HUES48 (cell line): ENCODE results near the gene IBA57.

ENCODE experiments used
- H3K27ac ChIP-seq: one replicate; pipeline ENCODE4 v1.7.0; 2013; ENCODE audit warnings: low read depth, low read length, inconsistent platforms
- H3K27me3 ChIP-seq: 2 replicates; pipeline ENCODE4 v1.6.1; 2013; ENCODE audit warnings: mild to moderate bottlenecking, low read length; ENCODE audit not compliant: control insufficient read depth, insufficient read depth
- H3K36me3 ChIP-seq: 2 replicates; pipeline ENCODE4 v1.6.1; 2013; ENCODE audit warnings: low read length; ENCODE audit not compliant: control insufficient read depth, insufficient read depth
- H3K4me1 ChIP-seq: 2 replicates; pipeline ENCODE4 v1.6.1; 2013; ENCODE audit warnings: mild to moderate bottlenecking, low read length; ENCODE audit not compliant: control insufficient read depth, insufficient read depth
- H3K4me3 ChIP-seq: 2 replicates; pipeline ENCODE4 v1.5.1; 2013; ENCODE audit warnings: mild to moderate bottlenecking, low read depth, low read length
- H3K9ac ChIP-seq: 2 replicates; pipeline ENCODE4 v1.6.1; 2013; ENCODE audit warnings: mild to moderate bottlenecking, low read depth, low read length, moderate library complexity
- H3K9me3 ChIP-seq: 2 replicates; pipeline ENCODE4 v1.6.1; 2013; ENCODE audit warnings: low read length; ENCODE audit not compliant: control insufficient read depth, insufficient read depth

The IBA57 gene

GRCh38 chr1:228145463-228146416 is 19.9 kb upstream of the IBA57 start:
- peaks cover 8% of the 10 kb centered on the region for H3K4me1 ChIP-seq
- no peaks in the 10 kb centered on the region for H3K9me3 ChIP-seq
- H3K4me3 ChIP-seq, result no peak overlapping the region
- H3K36me3 ChIP-seq, result peaks cover 11% of the 10 kb centered on the region; the same call in 1 of the 2 replicates
- no peak overlapping the region for H3K9ac ChIP-seq
- H3K27me3 ChIP-seq, result no peaks in the 10 kb centered on the region
- no peak overlapping the region for H3K27ac ChIP-seq

GRCh38 chr1:228146417-228147150 is 19.0 kb upstream of the IBA57 start:
- Histone ChIP-seq H3K27ac (no peak overlapping the region), H3K9ac (no peak overlapping the region), H3K4me1 (peaks cover 3% of the 10 kb centered on the region; the same call in 1 of the 2 replicates), H3K27me3 (no peaks in the 10 kb centered on the region), H3K9me3 (no peaks in the 10 kb centered on the region), H3K4me3 (no peak overlapping the region), H3K36me3 (peaks cover 11% of the 10 kb centered on the region; the same call in 1 of the 2 replicates)

GRCh38 chr1:228147151-228147693 is 18.4 kb upstream of the IBA57 start:
- Histone ChIP-seq H3K9ac (no peak overlapping the region), H3K36me3 (peaks cover 11% of the 10 kb centered on the region; the same call in 1 of the 2 replicates), H3K4me3 (no peak overlapping the region), H3K9me3 (no peaks in the 10 kb centered on the region), H3K27me3 (no peaks in the 10 kb centered on the region), H3K27ac (no peak overlapping the region), H3K4me1 (peaks cover 3% of the 10 kb centered on the region; the same call in 1 of the 2 replicates)

- Histone ChIP-seq H3K36me3 (peaks cover 11% of the 10 kb centered on the region; the same call in 1 of the 2 replicates), H3K4me3 (no peak overlapping the region), H3K9me3 (no peaks in the 10 kb centered on the region), H3K9ac (no peak overlapping the region), H3K27me3 (no peaks in the 10 kb centered on the region), H3K4me1 (peaks cover 3% of the 10 kb centered on the region; the same call in 1 of the 2 replicates), H3K27ac (no peak overlapping the region)
Observed at GRCh38 chr1:228147768-228148167, 17.8 kb upstream of the IBA57 start.

- no peak overlapping the region for H3K9ac ChIP-seq
- no peak overlapping the region for H3K4me3 ChIP-seq
- no peaks in the 10 kb centered on the region for H3K27me3 ChIP-seq
- no peak overlapping the region for H3K27ac ChIP-seq
- peaks cover 11% of the 10 kb centered on the region; the same call in 1 of the 2 replicates for H3K36me3 ChIP-seq
- peaks cover 3% of the 10 kb centered on the region; the same call in 1 of the 2 replicates for H3K4me1 ChIP-seq
- no peaks in the 10 kb centered on the region for H3K9me3 ChIP-seq
Observed at GRCh38 chr1:228148196-228148861, 17.3 kb upstream of the IBA57 start.

- Histone ChIP-seq H3K4me1 (peaks cover 3% of the 10 kb centered on the region; the same call in 1 of the 2 replicates), H3K9ac (no peak overlapping the region), H3K36me3 (peaks cover 11% of the 10 kb centered on the region; the same call in 1 of the 2 replicates), H3K4me3 (no peak overlapping the region), H3K27me3 (no peaks in the 10 kb centered on the region), H3K27ac (no peak overlapping the region), H3K9me3 (no peaks in the 10 kb centered on the region)
Observed at GRCh38 chr1:228148935-228149405, 16.6 kb upstream of the IBA57 start.

GRCh38 chr1:228149406-228150119 is 16.0 kb upstream of the IBA57 start, which contains the start of gene GJC2:
TSS of gene GJC2 (plus strand) at chr1:228149930. CDS start at chr1:228157759, 7,829 bp downstream.
- no peak within 1 kb of the TSS for H3K9ac ChIP-seq
- peaks cover 11% of the 10 kb centered on the region; the same call in 1 of the 2 replicates for H3K36me3 ChIP-seq
- H3K27ac ChIP-seq, result no peak within 1 kb of the TSS
- no peaks in the 10 kb centered on the region for H3K27me3 ChIP-seq
- H3K4me1 ChIP-seq, result peaks cover 3% of the 10 kb centered on the region; the same call in 1 of the 2 replicates
- H3K4me3 ChIP-seq, result no peak within 1 kb of the TSS
- H3K9me3 ChIP-seq, result no peaks in the 10 kb centered on the region

DNA sequence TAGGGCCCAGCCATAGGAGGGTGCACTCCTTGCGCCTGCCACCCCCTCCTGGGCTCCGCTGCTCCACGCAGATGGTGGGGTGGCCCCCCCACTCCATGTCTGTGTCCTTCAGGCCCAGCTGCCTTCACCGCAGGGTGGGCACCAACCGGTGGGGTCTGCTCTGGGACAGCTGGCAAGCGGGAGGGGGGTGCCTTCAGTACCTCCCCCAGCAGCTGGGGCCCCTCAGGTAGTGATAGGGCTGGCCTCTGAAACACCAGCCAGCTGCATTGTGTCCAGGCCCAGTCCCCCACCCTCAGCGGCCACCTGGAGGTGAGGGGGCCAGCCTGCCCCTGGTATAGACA is 15.5 kb upstream of the IBA57 start:
- no peak overlapping the region for H3K27ac ChIP-seq
- H3K27me3 ChIP-seq, result no peaks in the 10 kb centered on the region
- peaks cover 11% of the 10 kb centered on the region; the same call in 1 of the 2 replicates for H3K36me3 ChIP-seq
- peaks cover 3% of the 10 kb centered on the region; the same call in 1 of the 2 replicates for H3K4me1 ChIP-seq
- no peaks in the 10 kb centered on the region for H3K9me3 ChIP-seq
- H3K4me3 ChIP-seq, result no peak overlapping the region
- H3K9ac ChIP-seq, result no peak overlapping the region

- peaks cover 9% of the 10 kb centered on the region; the same call in 1 of the 2 replicates for H3K36me3 ChIP-seq
- peaks cover 3% of the 10 kb centered on the region; the same call in 1 of the 2 replicates for H3K4me1 ChIP-seq
- H3K9ac ChIP-seq, result no peak overlapping the region
- H3K9me3 ChIP-seq, result no peaks in the 10 kb centered on the region
- H3K27ac ChIP-seq, result no peak overlapping the region
- no peak overlapping the region for H3K4me3 ChIP-seq
- no peaks in the 10 kb centered on the region for H3K27me3 ChIP-seq
Observed at GRCh38 chr1:228150461-228151179, 15.0 kb upstream of the IBA57 start.
